Measurements from ENCODE around the gene CCNY.
"Not testable (repeated sequence)": the region's sequence is repeated elsewhere in the genome, so short reads cannot be mapped to it uniquely, and the experiment has no call there.

The CCNY gene

DNA sequence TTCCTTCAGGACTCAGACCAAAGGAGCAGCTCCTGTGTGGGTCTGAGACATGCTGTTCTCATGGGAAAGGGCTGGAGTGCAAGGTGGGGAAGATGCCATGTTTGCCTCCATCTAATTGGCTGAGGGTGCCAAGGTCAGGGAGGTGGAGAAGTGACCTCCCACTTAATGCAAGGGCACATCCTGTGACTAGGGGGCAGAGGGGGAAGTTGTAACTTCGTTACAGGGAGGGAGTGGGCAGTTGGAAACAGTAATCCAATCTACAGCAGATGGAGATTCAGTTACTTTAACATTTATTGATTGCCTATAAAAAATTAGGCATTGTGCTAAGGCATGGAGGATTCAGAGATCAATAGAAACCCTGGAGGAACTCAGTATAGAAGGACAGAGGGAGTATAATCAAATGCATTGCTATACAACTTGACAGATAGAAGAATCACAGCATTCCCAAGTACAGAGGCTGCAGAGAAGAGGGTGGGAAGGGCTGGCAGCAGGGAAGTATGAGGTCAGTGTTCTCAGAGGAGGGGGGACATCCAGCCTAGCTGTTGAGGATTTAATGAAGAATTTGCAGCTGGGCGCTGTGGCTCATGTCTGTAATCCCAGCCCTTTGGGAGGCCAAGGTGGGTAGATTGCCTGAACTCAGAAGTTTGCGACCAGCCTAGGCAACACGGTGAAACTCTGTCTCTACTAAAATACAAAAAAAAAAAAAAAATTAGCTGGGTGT lies 75.9 kb downstream of the CCNY start:
- H3K36me3 Mint-ChIP-seq (ENCODE audit: low read depth) = no peaks in the 10 kb centered on the region
- no peaks in the 10 kb centered on the region for H3K4me1 Mint-ChIP-seq (ENCODE audit: low read depth)
- no peaks in the 10 kb centered on the region for H3K27me3 Mint-ChIP-seq
- no peak overlapping the region for H3K27ac Mint-ChIP-seq
- H3K9me3 Mint-ChIP-seq = no peaks in the 10 kb centered on the region
- H3K4me3 Mint-ChIP-seq = no peak overlapping the region

DNA sequence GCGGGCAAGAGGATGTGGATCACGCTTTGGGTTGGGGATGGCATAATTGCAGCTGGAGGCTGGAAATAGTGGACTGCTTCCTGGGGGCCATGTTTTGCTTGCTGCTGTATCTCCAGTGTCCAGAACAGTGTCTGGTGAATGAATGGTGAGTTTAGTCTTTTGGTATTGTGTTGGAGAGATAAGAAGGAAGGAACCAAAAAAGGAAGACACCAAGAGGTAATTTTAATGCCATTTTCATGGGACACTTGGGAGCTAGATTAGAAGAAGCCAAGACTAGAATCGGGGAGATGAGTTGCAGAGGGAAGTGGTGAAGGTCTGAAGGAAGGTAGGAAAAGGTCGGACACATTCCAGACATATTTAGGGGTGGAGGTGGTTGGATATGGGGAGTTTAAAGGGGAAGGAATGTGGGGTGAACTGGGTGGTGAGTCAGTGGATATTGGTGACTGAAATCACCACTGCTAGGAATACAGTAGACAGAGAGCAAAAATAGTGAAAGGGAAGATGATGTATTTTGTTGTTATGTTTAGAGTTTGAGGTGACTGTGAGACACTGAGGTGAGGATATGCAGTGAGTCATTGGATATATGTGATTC lies 76.7 kb downstream of the CCNY start:
- no peaks in the 10 kb centered on the region for H3K36me3 Mint-ChIP-seq (ENCODE audit: low read depth)
- H3K27ac Mint-ChIP-seq = no peak overlapping the region
- H3K27me3 Mint-ChIP-seq = no peaks in the 10 kb centered on the region
- no peak overlapping the region for H3K4me3 Mint-ChIP-seq
- no peaks in the 10 kb centered on the region for H3K9me3 Mint-ChIP-seq
- H3K4me1 Mint-ChIP-seq (ENCODE audit: low read depth) = no peaks in the 10 kb centered on the region

DNA sequence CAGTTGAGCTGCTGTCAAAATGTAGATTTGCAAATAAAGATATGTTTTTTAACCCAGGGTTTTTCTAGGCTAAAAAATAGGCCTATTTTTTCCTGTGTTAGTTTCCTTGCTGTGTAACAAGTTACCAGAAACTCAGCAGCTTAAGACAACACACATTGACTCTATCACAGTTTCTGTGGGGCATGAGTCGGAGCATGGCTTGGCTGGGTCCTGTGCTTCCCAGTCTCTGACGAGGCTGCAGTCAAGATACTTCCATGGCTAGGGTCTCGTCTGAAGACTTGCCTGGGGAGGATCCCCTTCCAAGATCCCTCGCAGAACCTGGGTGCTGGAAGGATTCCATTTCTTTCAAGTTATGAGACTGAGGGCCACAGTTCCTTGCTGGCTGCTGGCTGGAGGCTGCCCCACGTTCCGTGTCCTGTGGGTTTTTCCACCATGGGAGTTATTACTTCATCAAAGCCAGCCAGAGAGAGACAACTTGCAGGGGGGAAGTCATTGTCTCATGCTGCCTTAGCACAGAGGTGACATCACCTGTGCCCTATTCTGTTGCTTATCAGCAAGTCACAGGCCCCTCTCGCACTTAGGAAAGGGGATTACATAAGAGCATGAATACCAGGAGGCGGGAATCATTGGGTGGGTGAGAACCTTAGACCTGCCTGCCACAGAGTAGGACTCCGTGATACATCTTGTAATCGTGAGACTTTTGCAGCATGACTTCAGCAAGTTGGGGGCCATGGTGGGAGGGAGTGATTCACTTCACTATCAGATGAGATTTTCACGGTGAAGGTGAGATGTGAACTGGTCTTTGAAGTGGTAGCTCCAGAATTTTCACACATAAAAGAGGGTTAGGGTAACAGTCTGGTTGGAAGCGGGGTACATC lies 77.9 kb downstream of the CCNY start:
- Mint-ChIP-seq H3K27me3 (no peaks in the 10 kb centered on the region), H3K9me3 (no peaks in the 10 kb centered on the region), H3K4me3 (no peak overlapping the region), H3K36me3 (ENCODE audit: low read depth) (no peaks in the 10 kb centered on the region), H3K4me1 (ENCODE audit: low read depth) (no peaks in the 10 kb centered on the region), H3K27ac (no peak overlapping the region)

DNA sequence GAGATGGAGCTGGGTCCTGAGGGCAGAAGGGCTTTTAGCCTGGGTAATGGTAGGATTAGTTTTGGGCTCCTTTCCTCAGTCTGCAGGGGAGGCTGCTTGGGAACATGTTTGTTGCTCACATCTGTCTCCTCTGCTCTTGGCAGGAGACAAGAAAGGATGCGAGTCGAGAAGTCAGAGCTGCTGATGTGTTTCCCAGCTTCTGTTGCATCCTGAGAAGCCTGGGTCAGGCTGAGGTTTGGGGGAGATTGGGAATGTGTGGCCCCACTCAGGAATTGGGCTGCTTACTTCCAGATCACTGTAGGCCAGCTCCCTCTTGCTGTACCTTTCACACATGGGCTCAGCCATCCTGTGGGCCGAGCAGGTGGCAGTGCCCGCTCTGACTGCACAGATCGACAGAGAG lies 79.2 kb downstream of the CCNY start:
- Mint-ChIP-seq H3K9me3 (no peaks in the 10 kb centered on the region), H3K4me3 (no peak overlapping the region)

DNA sequence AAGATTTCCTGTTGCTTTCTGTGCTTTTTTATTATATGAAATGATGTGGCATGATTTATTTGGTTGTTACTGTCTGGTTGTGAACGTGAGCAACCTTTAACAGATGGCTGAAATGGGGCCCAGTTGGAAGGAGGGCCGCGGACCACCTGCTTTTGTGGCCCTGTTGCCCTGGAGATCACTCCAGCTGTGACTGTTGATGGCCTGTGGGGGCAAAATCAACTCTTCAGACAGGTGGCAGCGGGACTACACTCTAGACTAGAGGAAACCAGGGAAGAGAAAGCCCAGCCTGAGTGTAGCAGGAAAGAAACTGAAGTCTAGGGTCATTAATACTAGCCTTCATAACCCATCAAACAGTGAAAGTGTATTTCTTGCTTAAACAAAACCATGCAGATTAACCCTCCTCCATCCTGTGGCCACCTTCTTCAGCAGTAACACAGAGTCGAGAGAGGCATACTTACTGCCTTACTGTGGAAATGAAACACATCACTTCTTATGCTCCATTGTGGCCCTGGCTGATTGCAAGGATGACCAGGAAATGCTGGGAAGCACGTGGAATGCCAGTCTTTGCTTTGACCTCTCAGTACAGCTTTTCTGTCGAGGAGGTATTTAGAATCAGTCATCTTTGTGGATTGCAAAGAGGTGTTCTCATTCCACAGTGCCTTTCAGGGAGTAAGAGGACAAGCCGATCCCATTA lies 80.5 kb downstream of the CCNY start:
- no peaks in the 10 kb centered on the region for H3K36me3 Mint-ChIP-seq (ENCODE audit: low read depth)
- H3K27ac Mint-ChIP-seq = no peak overlapping the region
- no peak overlapping the region for H3K4me3 Mint-ChIP-seq
- no peaks in the 10 kb centered on the region for H3K27me3 Mint-ChIP-seq
- H3K9me3 Mint-ChIP-seq = no peaks in the 10 kb centered on the region
- H3K4me1 Mint-ChIP-seq (ENCODE audit: low read depth) = peaks cover 10% of the 10 kb centered on the region

More for the DNA sequence above, 79.2 kb downstream of the CCNY start:
- Mint-ChIP-seq H3K27ac (no peak overlapping the region), H3K4me1 (ENCODE audit: low read depth) (no peaks in the 10 kb centered on the region), H3K27me3 (no peaks in the 10 kb centered on the region), H3K36me3 (ENCODE audit: low read depth) (no peaks in the 10 kb centered on the region)

DNA sequence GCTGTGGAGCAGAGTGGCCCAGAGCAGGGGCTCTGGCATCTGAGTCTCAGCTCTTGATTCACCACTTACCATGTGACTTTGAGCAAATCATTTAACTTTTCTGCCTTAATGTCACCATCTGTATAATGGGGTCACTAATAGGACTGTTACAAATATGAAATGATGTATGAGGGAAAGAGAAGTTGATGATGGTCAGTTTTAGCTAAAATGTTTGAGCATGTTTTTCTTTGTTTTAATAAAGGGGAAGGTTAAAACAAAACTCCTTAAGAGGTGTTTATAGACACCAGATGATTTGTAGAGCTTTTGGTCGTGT lies 81.0 kb downstream of the CCNY start:
- Mint-ChIP-seq H3K9me3 (no peaks in the 10 kb centered on the region), H3K4me1 (ENCODE audit: low read depth) (peaks cover 10% of the 10 kb centered on the region), H3K4me3 (no peak overlapping the region), H3K27ac (no peak overlapping the region), H3K27me3 (no peaks in the 10 kb centered on the region), H3K36me3 (ENCODE audit: low read depth) (no peaks in the 10 kb centered on the region)

DNA sequence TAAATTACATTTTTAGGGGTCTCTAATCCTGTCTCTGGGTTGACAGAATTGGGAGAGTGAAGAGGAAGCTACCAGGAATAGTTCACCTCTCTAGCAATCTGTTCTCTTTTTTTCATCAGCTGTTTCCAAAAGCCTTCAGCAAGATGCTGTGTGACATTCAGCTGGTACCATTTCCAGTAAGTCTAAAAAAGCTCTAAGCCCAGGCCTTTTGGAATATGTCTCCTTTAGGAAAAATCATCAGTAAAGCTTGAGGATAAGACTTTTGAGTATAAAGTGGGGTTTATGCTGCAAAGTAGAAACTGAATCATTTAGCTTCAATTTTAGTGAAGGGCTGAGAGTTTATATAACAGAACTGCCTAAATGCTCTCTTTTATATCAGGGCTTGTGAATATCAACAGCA lies 81.5 kb downstream of the CCNY start:
- Mint-ChIP-seq H3K27me3 (no peaks in the 10 kb centered on the region), H3K9me3 (no peaks in the 10 kb centered on the region), H3K4me3 (no peak overlapping the region), H3K36me3 (ENCODE audit: low read depth) (no peaks in the 10 kb centered on the region), H3K27ac (no peak overlapping the region), H3K4me1 (ENCODE audit: low read depth) (peaks cover 10% of the 10 kb centered on the region)

DNA sequence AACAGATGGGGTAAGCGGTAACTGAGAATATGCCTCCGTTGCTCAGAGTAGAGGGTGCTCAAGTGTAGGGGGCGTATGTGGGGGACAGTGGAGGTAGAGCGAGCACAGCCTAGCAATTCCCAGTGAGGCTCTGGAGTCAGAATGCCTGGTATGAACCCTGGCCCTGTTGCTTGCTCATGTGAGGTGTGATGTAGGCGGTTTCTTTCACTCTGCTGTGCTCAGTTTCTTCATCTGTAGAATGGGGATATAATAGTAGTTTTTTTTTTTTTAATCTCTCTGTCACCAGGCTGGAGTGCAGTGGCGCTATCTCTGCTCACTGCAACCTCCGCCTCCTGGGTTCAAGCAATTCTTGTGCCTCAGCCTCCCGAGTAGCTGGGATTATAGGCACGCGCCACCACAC lies 82.3 kb downstream of the CCNY start:
- not testable (repeated sequence) for H3K4me3 Mint-ChIP-seq; H3K9me3 Mint-ChIP-seq; H3K27ac Mint-ChIP-seq; H3K36me3 Mint-ChIP-seq (ENCODE audit: low read depth); H3K27me3 Mint-ChIP-seq
- H3K4me1 Mint-ChIP-seq (ENCODE audit: low read depth) = peaks cover 11% of the 10 kb centered on the region

DNA sequence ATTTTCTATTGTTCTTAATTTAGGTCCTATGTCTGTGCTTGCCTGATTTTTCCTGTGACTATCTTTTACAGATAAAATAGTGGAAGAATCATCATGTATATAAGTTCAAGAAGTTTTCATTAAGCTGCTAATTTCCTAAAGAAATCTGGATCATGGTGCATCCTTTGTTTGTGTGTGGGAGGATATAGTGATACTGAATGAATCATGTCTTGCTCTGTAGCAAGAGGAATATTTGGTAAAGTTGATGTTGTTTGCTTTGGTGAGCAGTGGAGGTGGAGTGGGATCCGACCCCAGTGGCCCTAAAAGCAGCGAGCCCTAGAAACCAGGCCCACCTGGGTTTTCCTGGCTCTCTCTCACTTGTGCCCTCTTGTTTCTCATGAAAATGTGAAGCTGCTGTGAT lies 83.7 kb downstream of the CCNY start:
- H3K36me3 Mint-ChIP-seq (ENCODE audit: low read depth) = peaks cover 2% of the 10 kb centered on the region
- no peak overlapping the region for H3K4me3 Mint-ChIP-seq
- H3K27ac Mint-ChIP-seq = no peak overlapping the region
- H3K9me3 Mint-ChIP-seq = no peaks in the 10 kb centered on the region
- H3K27me3 Mint-ChIP-seq = no peaks in the 10 kb centered on the region
- H3K4me1 Mint-ChIP-seq (ENCODE audit: low read depth) = peaks cover 17% of the 10 kb centered on the region

DNA sequence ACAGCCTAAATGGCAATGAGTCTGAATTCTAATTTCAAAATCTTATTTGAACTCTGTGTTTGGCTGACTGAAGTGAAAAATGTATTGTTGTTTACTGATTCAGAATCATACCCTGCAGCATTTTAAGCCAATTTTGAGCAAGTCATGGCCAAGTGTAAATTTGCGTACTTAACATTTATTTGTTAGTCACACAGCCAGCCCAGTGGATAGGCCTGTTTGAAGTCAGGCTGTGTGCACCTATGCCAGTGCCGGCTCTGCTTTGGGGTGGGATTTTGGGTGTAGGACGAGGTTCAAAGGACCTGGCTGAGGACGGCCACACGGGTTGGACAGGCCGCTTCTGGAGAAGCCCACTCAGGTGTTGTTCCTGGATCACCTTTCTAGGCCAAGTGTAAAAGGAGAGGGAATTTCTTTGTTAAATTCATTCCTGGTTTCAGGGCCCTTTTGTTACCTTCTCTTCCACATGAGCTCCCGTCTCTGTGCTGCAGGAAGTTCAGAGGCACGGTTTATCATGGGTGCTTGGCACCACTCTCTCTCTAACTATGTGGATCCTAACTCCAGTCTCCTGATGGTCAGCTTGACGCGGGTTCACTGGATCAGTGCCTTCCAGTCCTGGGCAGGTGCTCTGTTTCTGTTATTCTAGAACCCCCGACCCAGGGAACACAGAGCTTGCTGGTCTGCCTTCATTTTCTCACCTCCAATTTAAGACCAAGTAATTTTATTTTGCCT lies 84.7 kb downstream of the CCNY start:
- H3K4me1 Mint-ChIP-seq (ENCODE audit: low read depth) = peaks cover 27% of the 10 kb centered on the region
- H3K36me3 Mint-ChIP-seq (ENCODE audit: low read depth) = peaks cover 10% of the 10 kb centered on the region
- no peak overlapping the region for H3K27ac Mint-ChIP-seq
- no peaks in the 10 kb centered on the region for H3K27me3 Mint-ChIP-seq
- H3K9me3 Mint-ChIP-seq = no peaks in the 10 kb centered on the region
- no peak overlapping the region for H3K4me3 Mint-ChIP-seq

DNA sequence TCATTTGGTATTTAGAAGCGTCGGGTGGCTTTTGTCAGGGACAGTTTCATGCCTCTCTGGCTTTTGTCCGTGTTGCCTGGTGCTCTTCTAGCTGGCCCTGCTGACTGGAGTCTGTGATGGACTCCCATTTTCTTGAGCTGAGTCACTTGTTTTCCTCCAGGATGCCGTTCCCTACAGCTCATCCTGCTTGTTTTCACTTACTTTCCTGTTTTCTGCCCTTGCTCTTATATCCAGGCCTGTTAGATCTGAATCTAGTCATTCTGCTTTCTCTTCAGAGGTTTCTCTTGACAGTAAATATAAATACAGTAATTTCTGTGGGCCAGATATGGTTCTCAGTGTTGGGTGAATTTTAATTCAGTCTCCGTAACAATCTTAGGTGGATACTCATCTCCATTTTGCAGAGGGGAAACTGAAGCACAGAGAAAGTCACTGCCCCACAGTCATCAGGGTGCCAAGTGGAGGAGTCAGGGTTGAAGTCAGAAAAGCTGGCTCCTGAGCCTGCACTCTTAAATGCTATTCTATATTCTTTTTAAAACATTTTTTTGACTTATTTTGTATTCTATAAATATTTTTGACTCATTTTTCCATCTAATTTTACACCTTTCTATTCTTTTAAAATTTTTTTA lies 85.4 kb downstream of the CCNY start:
- Mint-ChIP-seq H3K4me1 (ENCODE audit: low read depth) (peaks cover 33% of the 10 kb centered on the region), H3K4me3 (no peak overlapping the region), H3K27me3 (no peaks in the 10 kb centered on the region), H3K27ac (no peak overlapping the region), H3K9me3 (no peaks in the 10 kb centered on the region), H3K36me3 (ENCODE audit: low read depth) (peaks cover 13% of the 10 kb centered on the region)

DNA sequence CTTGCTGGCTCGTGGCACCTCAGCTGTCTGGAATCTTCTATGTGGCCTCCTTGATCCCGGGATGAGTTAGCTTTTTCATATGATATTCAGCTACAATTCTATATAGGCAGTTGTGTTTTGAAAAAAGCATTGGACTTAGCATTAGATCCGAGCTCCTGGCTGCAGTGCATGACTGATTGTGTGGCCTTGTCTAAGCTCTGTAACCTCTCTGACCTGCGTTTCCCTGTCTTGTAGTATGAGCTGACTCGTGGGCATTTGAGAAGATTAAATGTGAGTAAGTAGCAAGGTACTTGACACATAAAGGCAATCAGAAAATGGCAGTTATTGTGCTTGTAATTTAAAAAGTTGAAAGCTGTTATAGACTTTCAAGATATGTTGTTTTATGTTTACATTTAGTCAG lies 85.9 kb downstream of the CCNY start:
- H3K27me3 Mint-ChIP-seq = no peaks in the 10 kb centered on the region
- H3K9me3 Mint-ChIP-seq = no peaks in the 10 kb centered on the region
- H3K4me1 Mint-ChIP-seq (ENCODE audit: low read depth) = peaks cover 38% of the 10 kb centered on the region
- peaks cover 13% of the 10 kb centered on the region for H3K36me3 Mint-ChIP-seq (ENCODE audit: low read depth)
- H3K27ac Mint-ChIP-seq = no peak overlapping the region
- no peak overlapping the region for H3K4me3 Mint-ChIP-seq

DNA sequence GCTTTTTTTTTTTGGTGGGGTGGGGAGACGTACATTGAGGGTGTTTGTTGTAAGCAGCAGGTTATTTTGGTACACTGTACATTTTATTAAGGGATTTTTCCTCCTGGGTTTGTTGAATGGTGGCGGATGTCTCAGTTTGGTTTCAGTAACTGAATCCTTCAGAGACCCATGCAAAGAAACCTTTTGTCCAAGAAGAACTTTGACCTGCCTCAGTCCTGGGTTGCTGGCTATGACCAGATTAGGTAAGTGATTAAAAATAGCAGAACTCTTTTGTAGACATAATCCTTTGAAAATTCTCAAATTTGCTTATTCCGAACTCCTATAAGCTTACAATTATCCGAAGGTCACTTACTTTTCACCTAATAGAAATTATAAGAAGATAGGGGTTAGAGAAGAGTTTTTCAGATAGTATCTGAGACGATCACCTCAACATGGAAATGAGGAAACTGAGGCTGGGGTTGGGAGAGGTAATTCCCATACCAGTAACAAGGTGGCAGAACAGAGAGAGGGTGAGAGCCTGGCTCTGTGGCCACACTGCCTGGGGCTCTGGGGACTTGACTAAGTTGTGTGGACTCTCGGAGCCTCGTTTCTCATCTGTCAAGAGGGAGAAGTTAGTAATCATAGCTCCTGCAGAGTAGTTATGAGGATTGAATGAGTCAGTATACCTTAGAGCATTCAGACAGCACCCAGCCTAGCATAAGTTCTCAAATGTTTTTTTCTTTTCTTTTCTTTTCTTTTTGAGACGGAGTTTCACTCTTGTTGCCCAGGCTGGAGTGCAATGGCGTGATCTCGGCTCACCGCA lies 87.4 kb downstream of the CCNY start:
- peaks cover 21% of the 10 kb centered on the region for H3K36me3 Mint-ChIP-seq (ENCODE audit: low read depth)
- H3K27me3 Mint-ChIP-seq = no peaks in the 10 kb centered on the region
- H3K4me1 Mint-ChIP-seq (ENCODE audit: low read depth) = peaks cover 51% of the 10 kb centered on the region
- no peak overlapping the region for H3K27ac Mint-ChIP-seq
- H3K4me3 Mint-ChIP-seq = no peak overlapping the region
- peaks cover 7% of the 10 kb centered on the region for H3K9me3 Mint-ChIP-seq
